ENCODE data around the gene TFPI2.

Gene TFPI2

GRCh38 chr7:93862651-93863050, 27.9 kb downstream of the TFPI2 start:
- no peak for DNase-seq (ENCODE audit: low read depth)
- H3K4me3 ChIP-seq (ENCODE audit: low read depth, low read length): no peak overlapping the region

GRCh38 chr7:93861325-93861949, 29.1 kb downstream of the TFPI2 start:
- no peak overlapping the region for H3K4me3 ChIP-seq (ENCODE audit: low read depth, low read length)
- DNase-seq (ENCODE audit: low read depth): no peak

DNA sequence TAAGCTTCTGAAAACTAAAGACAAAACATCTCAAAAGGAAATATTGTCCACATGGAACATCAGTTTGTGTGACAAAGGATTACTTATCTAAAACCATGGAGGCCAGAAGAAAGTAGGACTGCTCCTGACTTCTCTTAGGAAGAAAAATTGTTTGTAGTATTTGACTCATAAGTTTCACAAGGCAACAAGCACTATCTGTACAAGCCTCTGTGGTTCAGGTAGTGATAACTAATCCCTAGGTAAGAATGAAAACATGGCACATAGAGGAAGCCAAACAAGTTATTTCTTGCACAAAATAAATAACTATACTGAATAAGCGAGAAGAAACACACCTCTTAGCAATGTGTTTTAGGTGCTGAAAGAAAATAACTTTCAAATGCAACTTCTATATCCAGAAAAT, 30.3 kb downstream of the TFPI2 start:
- no peak for DNase-seq (ENCODE audit: low read depth)
- H3K4me3 ChIP-seq (ENCODE audit: low read depth, low read length): no peak overlapping the region

GRCh38 chr7:93858857-93859256, 31.7 kb downstream of the TFPI2 start:
- DNase-seq (ENCODE audit: low read depth): no peak
- no peak overlapping the region for H3K4me3 ChIP-seq (ENCODE audit: low read depth, low read length)

DNA sequence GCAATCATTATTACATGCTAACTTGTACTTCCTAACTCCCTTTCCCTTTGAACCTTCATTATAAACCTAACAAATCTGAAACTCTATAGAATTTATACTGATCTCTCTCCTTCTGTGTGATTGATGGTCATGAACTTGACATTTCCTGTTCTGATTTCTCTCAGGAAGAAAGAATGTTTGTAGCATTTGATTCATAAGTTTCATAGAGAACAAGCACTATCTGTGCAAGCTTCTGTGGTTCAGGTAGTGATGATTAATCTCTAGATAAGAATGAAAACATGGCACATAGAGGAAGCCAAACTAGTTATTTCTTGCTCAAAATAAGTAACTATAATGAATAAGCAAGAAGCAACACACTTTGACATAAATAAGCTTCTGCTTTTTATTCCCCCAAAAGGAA, 34.2 kb downstream of the TFPI2 start:
- no peak for DNase-seq (ENCODE audit: low read depth)
- H3K4me3 ChIP-seq (ENCODE audit: low read depth, low read length): no peak overlapping the region

- DNase-seq (ENCODE audit: low read depth): no peak
- H3K4me3 ChIP-seq (ENCODE audit: low read depth, low read length): no peak overlapping the region
These were observed 34.8 kb downstream of the TFPI2 start for GRCh38 chr7:93855797-93856196.

DNA sequence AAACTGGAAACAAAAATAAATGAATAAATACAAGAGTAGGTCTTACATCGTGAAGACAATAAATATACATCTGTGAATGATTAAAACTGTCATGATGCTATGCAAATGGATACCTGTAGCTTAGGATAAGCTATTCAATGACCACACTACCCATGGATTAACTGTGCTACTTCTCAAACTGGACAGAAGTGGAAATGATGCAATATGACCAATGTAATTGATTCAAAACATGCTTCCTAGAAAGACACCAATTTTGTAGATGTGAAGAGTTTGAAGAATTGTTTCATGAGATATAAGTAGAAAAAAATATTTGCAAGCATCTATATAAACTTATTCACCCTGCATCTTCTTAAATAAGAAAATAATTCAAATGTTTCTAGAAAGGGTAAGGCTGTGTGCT, 36.1 kb downstream of the TFPI2 start:
- H3K4me3 ChIP-seq (ENCODE audit: low read depth, low read length): no peak overlapping the region
- DNase-seq (ENCODE audit: low read depth): no peak

DNA sequence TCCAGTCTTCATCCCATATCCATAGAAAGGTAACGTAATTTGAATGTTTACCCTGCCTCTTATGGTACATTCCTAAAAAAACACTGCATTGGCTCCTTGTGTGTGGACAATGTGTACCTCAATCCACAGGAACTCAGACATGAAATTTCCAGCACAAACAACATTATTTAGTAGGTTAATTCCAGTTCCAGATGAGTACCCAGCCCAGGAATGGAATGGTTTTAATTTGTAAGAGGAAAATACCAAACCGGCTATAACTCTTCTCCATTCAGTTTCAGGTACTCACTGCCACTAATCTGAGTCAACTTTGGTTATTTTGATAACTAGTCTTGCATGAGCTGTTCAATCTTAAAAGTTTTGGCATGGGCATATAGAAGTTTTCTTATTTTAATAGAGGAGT, 39.0 kb downstream of the TFPI2 start:
- DNase-seq (ENCODE audit: low read depth): no peak

GRCh38 chr7:93843260-93843659, 47.3 kb downstream of the TFPI2 start:
- no peak overlapping the region for H3K4me3 ChIP-seq (ENCODE audit: low read depth, low read length)
- DNase-seq (ENCODE audit: low read depth): no peak

More for the DNA sequence above, 39.0 kb downstream of the TFPI2 start:
- no peak overlapping the region for H3K4me3 ChIP-seq (ENCODE audit: low read depth, low read length)

GRCh38 chr7:93838966-93839365, 51.6 kb downstream of the TFPI2 start:
- no peak for DNase-seq (ENCODE audit: low read depth)
- H3K4me3 ChIP-seq (ENCODE audit: low read depth, low read length): no peak overlapping the region

DNA sequence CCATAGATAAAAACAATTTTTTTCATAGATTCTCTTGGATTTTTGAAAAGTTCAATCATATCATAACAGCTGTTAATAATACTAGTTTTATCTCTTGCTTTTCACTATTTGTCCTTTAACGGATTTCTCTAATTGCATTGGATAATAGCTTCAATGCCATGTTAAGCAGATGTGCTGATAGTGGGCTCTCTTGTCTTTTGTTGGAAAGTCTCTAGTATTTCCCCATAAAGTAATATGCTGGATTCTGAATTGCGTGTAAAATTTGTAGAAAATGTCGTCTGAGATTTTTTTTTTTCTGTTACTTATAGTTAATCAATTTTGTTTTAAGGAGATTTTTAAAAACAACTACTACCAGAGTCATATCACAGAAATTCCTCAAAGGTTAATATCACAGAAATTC, 53.3 kb downstream of the TFPI2 start:
- no peak overlapping the region for H3K4me3 ChIP-seq (ENCODE audit: low read depth, low read length)
- no peak for DNase-seq (ENCODE audit: low read depth)

GRCh38 chr7:93836116-93836515, 54.4 kb downstream of the TFPI2 start:
- no peak overlapping the region for H3K4me3 ChIP-seq (ENCODE audit: low read depth, low read length)
- DNase-seq (ENCODE audit: low read depth): peak; percentile 26

DNA sequence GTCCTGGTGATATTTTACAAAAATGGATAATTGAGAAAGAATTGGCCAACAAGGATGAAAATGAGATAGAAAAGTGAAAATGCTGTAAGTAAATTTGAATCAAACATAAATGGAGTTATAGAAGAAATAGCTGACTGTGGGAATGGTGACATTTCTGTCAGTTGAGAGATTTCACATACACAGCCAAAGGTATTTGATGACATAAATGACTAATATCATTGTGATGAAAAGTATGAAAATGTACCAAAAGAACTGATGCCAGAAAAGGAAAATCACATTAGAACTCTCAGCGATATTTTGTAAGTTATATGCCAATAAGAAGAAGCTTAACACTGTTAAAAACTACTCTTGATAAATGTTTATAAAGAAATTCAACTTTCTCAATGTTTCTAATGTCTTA, 54.9 kb downstream of the TFPI2 start:
- no peak overlapping the region for H3K4me3 ChIP-seq (ENCODE audit: low read depth, low read length)
- no peak for DNase-seq (ENCODE audit: low read depth)
